ENCODE results near the gene PNLDC1.
A peak's percentile ranks its signal among the peaks of the same experiment; 100 is the strongest.
"Not testable (repeated sequence)": the region's sequence is repeated elsewhere in the genome, so short reads cannot be mapped to it uniquely, and the experiment has no call there.

Gene PNLDC1

DNA sequence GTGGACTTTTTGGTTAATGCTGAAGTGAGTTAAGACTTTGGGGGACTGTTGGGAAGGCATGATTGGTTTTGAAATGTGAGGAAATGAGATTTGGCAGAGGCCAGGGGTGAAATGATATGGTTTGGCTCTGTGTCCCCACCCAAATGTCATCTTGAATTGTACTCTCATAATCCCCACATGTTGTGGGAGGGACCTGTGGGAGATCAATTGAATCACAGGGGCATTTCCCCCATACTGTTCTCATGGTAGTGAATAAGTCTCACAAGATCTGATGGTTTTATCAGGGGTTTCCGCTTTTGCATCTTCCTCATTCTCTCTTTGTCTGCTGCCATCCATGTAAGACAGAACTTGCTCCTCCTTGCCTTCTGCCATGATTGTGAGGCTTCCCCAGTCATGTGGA lies 49.8 kb downstream of the PNLDC1 start:
- DNase-seq (ENCODE audit: low read depth in 2 of 2) = not testable (repeated sequence)

DNA sequence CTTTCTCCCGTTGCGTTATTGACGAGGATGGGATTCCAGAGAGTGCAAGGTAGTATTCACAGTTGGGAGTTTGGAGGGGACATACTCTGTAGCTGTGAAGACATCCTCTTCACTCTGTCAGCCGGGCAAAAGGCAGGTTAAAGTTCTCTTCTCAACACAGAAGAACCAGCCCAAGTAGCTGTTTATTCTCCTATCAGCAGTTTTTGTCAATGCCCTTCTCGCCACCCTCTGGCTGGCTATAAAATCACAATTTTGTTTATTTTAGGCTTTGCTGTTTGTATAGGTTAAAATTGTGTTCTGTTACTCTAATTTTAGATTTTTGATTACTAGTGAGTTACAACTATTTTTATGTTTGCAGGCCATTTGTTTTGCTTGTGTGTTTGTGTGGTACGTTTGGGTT lies 52.8 kb downstream of the PNLDC1 start:
- DNase-seq (ENCODE audit: low read depth in 2 of 2) = no peak

DNA sequence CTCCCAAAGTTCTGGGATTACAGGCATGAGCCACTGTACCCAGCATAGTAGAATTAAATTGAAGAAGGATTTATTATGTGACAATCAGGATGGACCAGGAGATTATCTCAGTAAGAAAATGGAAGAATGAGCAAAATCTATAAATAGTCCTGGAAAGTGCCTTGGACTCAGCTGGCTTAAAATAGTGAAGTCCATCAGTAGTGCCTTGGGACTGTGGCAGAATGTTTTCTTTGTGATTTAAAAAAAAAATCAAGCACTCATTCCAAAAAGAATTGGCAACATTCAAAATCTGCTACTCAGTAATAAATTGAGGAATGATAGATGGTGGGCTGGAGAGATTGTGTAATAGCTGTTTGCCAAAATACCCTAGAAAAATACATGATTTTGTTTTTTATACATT lies 53.7 kb downstream of the PNLDC1 start:
- no peak for DNase-seq (ENCODE audit: low read depth in 2 of 2)

DNA sequence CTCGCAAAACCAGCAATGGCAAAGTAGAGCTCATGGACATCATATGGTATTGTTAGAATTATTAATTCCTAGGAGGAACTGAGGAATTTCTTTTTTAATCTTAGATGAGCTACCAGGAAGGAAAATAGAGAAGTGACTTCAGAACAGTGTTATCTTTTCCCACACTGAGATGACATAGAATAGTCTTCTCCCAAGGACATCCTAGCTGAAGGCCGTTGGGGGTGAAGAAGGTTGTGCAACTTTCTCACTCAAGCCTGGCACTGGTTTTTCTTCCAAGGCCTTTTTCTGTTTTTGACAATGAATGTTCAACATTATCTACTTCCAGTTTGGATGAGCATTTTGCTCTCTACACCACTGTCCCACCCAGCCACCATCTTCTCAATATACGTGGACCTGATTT lies 54.9 kb downstream of the PNLDC1 start:
- no peak for DNase-seq (ENCODE audit: low read depth in 2 of 2)

DNA sequence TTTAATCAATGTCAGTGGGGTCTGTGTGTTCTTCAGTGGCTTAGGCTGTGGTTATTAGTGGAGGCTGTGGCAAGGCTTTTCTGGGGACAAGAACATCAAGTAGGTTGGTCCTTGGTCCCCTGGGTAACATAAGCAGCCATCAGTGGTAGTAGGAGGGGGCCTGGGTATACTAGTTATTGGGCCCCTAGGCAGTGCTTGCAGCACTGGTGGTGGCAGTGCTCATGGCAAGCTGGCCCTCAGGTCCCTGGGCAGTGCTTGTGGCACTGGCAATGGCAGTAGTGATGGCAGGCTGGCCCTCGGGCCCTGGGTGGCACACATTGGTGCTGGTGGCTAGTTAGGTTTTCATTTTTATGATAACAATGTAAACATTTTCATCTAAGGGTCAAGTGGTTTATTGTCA lies 58.2 kb downstream of the PNLDC1 start:
- no peak for DNase-seq (ENCODE audit: low read depth in 2 of 2)

DNA sequence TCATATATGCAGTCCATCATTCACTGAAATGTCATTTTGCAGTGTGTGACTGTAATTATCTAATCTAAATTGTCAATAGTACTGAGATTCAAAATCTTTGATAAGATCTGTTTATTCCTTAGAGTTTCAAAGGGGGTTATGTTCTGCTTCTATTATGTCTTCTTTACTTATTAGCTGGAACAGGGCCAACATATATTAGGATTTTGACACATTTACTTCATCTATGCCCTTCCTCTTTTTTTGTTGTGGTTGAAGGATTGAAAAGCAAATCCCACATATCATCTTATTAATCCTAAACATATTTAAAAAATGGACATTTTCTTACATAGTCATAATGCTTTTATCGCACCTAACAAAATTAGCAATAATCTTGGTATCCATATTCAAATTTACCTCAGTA lies 60.4 kb downstream of the PNLDC1 start:
- no peak for DNase-seq (ENCODE audit: low read depth in 2 of 2)

DNA sequence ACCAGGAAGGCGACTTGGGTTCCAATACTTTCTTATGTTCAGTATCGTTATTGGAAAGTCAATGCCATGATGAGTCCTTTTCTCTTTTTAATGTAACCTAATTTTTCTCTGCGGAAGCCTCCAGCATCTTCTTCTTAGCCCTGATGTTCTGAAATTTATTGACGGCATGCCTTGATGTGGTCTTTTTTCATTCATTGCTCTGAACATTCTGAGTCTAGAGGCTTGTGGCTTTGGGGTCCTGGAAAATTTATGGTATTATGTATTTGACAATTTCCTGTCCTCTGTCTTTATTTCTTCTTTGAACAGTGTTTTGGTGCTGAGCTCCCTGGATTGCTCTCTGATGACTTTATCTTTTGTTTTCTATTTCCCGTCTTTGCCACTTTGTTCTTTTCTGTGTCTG lies 62.0 kb downstream of the PNLDC1 start:
- DNase-seq (ENCODE audit: low read depth in 2 of 2) = no peak

DNA sequence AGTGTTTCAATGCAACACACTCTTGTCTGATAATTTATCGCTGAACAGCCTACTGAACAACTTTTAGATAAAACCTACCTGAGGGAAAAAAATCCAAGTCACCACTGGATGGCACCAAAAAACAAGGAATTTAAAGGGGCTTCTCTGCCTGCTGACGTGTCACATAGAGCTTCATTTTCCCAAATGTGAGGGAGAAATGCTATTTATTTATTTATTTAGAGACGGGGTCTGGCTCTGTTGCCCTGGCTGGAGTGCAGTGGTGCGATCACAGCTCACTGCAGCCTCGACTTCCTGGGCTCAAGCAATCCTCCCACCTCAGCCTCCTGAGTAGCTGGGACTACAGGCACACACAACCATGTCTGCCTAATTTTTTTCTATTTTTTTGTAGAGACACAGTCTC lies 63.3 kb downstream of the PNLDC1 start:
- peak in 1 of 2 experiments; percentile 13 for DNase-seq (ENCODE audit: low read depth in 2 of 2)

DNA sequence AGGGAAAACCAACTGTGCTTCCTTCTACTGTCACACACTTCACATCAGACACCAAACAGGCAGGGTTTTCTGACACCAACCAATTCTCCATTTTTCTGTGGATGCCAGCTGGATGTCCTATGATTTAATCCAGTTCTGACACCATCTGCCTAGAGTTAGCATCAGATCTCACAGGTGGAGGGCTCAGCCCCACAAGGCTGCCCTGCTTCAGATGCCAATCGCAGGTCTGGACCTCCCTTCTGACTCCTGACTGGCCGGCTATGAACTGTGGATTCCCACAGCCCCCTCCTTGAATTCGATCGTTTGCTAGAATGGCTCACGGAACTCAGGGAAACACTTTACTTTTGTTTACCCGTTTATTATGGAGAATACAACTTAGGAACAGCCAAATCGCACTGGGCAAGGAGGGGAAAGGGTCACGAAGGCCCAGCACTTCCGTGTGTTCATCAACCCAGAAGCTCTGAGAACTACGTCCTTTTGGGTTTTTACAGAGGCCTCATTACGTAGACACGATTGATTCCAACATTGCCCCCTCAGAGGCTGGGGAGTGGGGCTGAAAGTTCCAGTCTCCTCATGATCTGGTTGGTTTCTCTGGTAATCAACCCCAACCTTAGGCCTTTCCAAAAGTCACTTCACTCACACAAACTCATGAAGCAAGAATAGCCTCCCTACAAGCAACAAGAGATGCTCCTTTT lies 65.3 kb downstream of the PNLDC1 start:
- no peak for DNase-seq (ENCODE audit: low read depth in 2 of 2)

DNA sequence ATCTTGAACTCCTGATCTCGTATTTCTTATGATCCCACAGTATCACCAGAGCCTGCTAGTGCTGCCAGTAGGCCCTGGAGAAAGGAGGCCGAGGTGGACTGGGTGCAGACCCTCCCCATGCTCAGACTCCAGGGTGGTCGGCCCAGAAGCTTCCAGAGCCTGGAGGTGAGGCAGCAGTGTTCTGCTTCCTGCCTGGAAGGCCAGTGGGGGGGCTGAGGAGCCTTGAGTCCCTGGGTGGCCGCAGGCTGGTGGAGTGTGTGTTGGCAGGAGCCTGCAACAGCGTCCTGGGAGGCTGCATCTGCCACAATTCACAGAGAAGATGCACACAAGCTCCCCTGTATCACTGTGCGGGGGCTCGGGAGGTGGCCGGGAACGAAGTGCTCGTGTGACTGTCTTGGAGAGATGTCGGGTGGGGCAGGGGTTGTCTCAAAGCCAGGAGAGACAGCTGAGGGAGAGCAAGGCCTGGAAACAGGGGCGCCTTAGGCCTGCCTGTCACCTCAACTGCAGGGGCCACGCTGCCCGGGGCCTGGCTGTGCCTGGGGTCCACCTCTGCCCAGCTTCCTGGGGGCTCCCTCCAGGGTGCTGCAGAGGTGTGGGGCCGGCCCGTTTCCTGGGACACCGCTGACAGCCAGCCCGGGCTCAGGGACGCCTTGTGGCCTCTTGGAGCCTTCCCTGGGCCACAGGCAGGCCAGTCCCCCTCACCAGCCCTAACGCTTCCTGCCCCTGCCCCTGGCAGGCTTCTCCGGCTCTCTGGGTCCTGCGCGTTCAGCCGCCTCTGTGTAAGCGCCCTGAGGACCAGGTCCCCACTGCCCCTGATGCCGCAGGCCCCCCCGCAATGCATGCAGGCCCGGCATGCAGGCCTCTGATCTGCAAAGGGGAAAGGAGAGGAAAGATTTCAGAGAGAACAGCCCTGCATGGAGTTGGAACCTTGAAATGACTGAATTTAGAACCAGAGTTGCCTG lies 66.5 kb downstream of the PNLDC1 start:
- no peak for DNase-seq (ENCODE audit: low read depth in 2 of 2)

All from stimulated activated CD4-positive, alpha-beta T cell treated with anti-CD3 and anti-CD28 coated beads, Interleukin-12 subunit alpha, Interleukin-12 subunit beta, amount 100 ng/mL, for 24 hours (primary cell).